GM21367 (cell line): Measurements from ENCODE around the gene ZER1.
A peak's percentile ranks its signal among the peaks of the same experiment; 100 is the strongest.
"Not testable (repeated sequence)": the region's sequence is repeated elsewhere in the genome, so short reads cannot be mapped to it uniquely, and the experiment has no call there.

Experiments
- ATAC-seq: cut with Tn5 transposase; IDR thresholded peaks from one replicate; pipeline ENCODE4 v1.9.1; 2021; ENCODE audit not compliant: unreplicated experiment

Gene ZER1

DNA sequence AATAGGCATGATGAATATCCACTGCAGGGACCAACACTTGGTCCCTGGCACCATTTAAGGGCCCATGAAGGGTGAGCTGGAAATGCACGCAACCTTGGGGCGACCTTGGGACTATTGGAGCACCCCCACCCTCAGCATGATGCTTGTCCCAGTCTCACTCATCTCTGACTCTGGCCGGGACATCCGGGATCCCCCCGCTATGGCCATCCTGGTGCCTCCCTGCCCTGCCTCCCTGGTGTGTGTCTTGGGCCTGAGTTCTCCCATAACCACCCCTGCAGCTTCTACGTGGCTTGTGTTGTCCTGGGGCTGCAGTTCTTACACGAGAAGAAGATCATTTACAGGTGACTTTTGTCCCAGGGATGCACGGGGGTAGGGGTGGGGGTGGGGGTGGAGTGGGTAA, 53.7 kb downstream of the ZER1 start:
- ATAC-seq: no peak

DNA sequence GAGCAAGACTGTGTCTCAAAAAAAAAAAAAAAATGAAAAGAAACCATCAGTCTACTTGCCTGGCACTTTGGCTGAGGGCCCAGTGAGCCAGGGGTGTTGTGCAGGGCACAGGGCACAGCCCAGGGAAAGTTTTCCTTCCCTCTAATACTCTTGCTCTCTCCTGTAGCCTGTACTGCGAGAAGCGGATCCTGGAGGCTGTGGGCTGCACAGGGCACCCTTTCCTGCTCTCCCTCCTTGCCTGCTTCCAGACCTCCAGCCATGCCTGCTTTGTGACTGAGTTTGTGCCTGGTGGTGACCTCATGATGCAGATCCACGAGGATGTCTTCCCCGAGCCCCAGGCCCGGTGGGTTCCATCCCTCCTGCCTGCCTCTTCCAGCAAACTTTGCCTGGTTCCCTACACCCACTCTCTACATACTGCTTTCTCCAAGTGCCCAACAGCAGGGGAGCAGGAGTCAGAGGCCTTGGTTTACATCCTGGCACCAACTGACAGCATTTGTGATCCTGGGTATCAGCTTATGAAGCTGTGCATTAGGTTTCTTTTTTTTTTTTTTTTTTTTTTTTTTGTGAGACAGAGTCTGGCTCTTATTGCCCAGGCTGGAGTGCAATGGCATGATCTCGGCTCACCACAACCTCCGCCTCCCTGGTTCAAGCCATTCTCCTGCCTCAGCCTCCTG, 55.0 kb downstream of the ZER1 start:
- no peak for ATAC-seq

DNA sequence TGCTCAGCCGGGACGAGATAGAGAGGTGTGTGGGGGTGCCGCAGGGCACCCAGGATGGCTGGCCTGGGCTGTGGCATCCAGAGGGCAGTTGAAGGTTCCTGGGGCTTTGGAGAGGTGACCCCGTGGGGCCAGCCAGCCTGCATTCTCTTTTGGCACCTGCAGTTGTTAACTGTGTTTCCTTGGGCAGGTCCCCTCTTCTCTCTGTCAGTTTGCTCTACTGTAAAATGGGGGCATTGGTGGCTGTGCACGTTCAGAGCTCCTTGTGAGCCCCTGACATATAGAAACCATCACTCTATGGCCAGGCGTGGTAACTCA, 56.3 kb downstream of the ZER1 start:
- no peak for ATAC-seq

DNA sequence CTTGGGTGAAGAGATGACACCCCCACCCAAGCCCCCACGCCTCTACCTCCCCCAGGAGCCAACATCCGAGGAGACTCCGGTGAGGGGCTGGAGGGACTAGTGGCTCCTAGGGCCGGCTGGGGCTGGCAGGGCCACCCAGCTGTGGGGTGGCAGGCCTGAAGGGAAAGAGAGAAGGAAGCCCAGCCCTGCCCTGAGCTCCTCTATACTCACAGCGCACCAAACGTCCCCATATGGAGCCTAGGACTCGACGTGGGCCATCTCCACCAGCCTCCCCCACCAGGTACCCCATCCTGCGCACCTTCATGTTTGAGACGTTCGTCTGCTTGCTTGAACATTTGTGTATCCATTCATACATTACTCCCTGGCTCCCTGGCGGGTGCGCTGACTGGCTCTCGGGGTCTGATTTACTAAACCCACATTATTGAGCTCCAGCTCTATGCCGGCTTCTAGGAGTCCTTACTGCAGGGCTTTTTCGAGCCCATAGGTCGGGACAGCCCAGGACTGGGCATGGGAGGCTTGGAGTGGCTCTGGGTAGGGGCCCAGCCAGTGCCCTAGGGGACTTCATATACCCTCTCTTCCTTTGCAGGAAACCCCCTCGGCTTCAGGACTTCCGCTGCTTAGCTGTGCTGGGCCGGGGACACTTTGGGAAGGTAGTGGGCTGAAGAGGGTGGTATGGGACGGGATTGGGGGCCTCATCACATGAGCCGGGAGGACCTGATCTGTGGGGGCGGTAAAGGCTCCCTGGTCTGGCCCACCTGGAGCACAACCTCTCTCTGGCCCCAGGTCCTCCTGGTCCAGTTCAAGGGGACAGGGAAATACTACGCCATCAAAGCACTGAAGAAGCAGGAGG, 56.9 kb downstream of the ZER1 start:
- no peak for ATAC-seq

DNA sequence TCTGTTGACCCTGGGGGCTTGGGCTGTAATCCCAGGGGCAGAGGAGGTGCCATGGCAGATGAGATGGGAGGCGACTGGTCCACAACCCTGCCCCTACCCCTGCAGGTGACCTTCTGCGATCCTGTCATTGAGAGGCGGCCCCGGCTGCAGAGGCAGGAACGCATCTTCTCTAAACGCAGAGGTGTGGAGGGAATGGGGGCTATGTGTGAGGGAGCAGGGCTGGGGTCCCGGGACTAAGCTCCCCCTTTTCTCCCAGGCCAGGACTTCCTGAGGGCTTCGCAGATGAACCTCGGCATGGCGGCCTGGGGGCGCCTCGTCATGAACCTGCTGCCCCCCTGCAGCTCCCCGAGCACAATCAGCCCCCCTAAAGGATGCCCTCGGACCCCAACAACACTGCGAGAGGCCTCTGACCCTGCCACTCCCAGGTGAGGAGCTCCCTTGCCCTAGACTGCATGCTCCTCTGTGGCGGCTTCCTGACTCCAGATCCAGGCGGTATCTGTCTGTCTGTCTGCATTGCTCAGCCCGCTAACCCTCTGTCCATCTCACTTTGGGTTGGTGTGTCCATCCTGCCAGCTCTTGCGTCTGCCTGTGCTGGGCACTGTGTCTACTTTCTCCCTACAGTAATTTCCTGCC, 57.7 kb downstream of the ZER1 start:
- ATAC-seq: no peak

DNA sequence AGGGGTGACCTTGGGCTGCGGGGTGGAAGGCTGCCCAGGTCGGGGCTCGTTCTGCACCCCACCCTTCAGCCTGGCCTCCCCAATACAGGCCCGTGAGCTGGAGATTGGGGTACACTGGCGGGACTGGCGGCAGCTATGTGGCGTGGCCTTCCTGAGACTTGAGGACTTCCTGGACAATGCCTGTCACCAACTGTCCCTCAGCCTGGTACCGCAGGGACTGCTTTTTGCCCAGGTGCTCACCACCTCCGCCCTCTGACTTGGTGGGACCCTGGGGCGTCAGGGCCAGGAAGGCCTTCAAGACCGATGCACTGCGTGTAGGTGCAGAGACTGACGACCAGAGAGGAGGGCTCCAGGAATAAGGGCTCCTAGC, 58.3 kb downstream of the ZER1 start:
- ATAC-seq: no peak

DNA sequence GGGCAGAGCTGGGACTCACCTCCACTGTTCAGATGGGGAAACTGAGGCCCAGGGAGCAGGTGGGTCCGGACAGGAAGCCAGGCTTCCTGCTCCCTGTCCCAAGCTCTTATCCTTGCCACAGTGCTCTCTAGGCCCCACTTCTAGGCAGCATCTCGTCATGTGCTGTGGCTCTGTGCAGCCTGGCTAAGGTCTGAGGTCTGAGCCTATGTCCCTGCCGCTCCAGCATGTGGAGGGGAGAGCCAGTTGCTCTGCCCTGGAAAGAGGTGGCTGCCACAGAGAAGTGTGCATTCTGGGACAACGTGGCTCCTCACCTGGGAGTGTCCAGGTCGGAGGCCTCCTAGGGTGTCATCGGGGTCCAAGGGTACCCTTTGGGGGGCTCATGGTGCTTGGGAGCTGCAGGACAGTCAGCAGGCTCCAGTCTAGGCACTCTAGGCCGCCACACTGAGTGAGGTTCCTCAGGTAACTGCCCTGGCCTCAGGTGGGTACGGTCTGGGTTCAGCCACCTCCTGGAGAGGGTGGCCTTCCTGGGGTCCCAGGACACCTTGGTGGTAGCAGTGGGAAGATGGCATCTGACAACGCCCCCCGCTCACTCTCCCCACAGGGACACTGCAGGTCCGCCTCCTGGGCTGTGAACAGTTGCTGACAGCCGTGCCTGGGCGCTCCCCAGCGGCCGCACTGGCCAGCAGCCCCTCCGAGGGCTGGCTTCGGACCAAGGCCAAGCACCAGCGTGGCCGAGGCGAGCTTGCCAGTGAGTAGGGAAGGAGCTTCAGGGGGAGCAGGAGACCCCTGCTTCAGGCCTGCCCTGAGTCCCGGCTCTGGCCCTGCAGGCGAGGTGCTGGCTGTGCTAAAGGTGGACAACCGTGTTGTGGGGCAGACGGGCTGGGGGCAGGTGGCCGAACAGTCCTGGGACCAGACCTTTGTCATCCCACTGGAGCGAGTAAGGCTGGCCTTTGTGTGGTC, 59.0 kb downstream of the ZER1 start:
- no peak for ATAC-seq

DNA sequence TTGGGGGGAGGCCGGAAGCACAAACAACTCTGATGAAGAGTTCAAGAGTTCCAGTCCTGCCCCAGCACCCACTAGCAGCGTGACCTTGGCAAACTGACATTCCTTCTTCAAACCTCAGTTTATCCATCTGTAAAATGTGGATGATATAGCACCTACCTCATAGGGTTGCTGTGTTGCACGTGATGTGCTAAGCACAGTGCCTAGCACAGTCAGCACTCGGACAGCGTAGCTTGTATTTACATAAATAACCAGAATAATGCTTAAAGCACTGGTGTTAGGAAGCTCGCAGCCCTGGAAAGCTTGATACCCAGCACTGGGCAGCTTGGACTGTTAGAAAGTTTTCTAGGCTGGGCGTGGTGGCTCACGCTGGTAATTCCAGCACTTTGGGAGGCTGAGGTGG, 64.3 kb downstream of the ZER1 start:
- ATAC-seq: no peak

DNA sequence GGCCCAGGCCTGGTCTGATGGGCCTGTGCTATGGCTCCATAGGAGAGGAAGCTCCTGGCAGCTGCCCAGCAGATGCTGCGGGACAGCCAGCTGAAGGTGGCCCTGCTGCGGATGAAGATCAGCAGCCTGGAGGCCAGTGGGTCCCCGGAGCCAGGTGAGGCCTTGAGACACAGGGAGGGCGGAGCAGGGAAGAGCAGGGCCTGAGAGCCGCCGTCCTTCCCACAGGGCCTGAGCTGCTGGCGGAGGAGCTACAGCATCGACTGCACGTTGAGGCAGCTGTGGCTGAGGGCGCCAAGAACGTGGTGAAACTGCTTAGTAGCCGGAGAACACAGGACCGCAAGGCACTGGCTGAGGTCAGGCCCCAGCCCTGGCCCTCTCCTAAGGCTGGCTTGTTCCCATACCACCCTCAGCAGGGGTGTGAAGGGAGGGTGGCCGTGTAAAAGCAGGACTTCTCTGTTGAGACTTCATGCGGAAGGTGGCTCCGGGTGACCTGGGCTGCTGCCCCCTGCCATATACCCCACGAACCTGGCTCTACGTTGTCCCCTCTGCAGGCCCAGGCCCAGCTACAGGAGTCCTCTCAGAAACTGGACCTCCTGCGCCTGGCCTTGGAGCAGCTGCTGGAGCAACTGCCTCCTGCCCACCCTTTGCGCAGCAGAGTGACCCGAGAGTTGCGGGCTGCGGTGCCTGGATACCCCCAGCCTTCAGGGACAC, 64.9 kb downstream of the ZER1 start:
- no peak for ATAC-seq

DNA sequence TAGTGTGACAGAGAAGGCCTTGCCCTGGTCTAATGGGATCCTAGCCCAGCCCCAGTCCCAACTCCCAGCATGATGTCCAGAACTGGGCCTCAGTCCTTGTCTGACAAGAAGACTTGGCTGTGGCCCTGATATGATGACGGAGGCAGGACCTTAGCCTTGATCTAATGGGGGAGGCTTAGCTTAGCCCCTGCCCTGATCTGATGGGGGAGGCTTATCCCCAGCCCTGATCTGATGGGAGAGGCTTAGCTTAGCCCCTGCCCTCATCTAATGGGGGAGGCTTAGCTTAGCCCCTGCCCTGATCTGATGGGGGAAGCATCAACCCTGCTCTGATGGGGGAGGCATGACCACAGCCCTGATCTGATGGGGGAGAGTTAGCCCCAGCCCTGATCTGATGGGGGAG, 65.7 kb downstream of the ZER1 start:
- ATAC-seq: no peak

DNA sequence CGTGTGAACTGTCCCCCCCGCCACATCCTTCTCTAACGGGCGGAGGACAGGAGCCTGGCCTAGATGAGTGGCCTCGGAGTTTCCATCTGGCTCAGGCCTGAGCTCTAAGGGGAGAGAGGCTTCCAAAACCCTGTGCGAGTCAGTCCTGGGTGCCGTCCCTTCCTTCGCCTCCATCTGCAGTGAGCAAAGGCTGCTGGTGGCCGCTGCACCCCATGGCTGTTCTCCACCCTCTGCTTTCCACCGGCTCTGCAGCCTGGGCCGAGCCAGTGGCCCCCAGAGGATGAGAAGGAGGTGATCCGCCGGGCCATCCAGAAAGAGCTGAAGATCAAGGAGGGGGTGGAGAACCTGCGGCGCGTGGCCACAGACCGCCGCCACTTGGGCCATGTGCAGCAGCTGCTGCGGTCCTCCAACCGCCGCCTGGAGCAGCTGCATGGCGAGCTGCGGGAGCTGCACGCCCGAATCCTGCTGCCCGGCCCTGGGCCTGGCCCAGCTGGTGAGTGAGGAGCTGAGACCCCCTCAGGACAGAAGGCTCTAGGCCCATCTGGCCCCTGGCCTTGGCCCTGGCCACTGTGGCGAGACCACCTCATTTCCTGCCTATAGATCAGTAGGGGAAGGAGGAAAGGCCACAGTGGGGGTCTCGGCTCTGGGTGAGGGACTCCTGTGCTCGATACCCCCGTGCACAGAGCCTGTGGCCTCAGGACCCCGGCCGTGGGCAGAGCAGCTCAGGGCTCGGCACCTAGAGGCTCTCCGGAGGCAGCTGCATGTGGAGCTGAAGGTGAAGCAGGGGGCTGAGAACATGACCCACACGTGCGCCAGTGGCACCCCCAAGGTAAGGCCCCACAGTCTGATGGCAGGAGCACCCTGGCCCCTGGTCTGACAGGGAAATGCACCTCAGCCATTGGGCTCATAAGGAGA, 66.4 kb downstream of the ZER1 start:
- no peak for ATAC-seq

DNA sequence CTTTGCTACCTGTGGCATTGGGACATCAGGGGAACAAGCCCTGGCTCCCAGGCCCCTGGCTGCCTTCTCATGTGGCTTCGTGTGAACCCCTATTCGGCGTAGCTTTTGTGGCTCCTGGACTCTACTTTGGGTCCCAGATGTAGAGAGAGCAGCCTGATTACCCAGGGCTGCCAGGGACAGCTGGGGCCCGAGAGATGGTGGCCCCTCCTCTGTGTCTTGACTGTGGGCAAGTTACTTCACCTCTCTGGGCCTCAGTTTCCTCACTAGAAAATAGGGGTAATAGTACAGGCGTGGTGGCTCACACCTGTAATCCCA, 67.4 kb downstream of the ZER1 start:
- ATAC-seq: no peak

DNA sequence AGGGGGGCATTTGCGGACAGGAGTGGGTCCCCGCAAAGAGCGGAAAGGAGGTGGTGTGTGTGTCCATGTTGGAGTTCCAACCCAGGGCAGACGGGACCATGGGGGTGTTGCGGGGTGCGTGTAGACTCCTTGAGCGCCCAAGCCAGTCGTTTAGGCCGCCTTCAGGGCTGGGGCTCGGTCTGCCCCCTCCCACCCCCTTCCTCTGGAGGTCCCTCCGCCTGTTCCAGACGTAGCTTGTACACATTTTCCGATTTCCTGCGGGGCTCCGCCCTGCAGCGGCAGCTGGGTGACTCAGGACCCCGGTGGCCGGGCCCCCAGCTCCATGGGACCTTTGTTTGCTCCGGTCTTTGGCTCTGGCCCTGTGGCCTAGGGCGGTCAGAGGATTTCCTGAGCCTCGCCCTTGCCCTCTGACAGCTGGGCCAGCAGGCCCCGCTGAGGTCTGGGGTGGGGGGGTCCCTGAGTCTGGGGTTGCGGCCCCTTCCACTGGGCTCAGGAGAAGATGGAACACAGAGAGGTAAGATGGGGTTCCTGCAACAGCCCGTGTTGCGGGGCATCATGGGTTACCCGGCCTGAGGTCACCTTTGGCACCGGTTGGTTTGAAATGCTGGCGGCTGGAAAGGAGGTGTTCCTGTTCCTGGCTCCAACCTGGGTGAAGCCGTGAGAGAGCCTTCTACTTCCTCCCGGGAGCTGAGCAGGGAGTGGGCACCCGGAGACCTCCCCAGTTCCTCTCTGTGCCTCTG, 67.9 kb downstream of the ZER1 start:
- no peak for ATAC-seq

DNA sequence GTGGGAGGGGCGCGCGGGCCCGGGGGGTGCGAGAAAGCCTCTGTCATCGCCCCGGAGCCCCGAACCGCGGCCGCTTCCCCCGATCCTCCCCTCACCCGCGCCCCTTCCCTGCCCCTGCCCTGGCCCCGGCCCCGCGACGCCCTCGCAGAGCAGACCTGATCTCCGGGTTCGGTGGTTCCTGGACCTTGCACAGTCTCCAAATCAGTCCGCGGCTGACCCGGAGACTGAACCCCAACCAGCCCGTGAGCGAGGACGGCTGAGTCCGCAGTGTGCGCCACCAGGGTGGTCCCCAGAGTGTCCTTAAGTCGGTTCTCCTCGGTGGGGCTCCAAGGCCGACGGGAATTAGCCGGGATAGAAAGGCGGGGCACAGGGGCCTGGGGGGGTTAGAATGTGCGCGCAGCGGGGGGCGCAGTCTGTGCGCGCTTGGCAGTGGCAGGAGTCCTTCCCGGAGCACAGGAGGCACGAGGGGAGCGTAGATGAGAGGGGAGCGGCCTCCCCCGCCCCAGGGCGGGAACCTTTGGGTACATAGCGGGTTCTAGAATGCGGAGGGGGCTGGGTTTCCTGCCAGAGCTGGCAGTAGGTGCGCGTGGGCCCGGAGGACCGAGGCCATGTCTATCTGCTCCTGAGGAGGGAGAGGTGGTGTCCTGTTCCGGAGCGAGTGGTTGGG, 68.6 kb downstream of the ZER1 start:
- ATAC-seq: no peak

DNA sequence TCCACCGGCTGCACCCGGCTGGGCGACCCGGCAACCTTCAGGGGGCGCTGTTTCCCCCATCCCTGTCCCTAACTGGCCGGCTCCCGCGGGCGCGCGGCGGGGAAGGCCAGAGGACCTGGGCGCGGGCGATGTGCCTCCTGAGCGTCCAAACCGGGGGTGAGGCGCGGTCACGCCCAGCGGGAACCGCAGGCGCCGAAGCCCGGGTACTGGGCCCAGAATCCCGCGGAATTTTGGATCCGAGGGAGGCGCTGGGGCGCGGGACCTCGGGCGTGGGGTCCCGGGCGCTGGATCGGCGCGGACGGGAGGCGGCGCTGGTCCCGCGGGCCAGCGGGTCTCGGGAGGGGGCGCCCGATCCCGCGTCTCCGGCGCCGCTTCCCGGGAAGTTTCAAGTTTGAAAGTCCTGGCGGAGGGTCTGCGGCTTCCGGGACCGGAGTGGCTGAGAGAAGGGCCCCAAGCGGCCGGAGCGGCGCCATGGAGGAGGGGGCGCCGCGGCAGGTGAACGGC, 69.2 kb downstream of the ZER1 start, which contains the start of gene PKN3:
TSS of gene PKN3 (plus strand) at position 59 of the 504 bp plus-strand sequence. CDS start at position 472, 413 bp downstream.
- peak; percentile 54 for ATAC-seq

DNA sequence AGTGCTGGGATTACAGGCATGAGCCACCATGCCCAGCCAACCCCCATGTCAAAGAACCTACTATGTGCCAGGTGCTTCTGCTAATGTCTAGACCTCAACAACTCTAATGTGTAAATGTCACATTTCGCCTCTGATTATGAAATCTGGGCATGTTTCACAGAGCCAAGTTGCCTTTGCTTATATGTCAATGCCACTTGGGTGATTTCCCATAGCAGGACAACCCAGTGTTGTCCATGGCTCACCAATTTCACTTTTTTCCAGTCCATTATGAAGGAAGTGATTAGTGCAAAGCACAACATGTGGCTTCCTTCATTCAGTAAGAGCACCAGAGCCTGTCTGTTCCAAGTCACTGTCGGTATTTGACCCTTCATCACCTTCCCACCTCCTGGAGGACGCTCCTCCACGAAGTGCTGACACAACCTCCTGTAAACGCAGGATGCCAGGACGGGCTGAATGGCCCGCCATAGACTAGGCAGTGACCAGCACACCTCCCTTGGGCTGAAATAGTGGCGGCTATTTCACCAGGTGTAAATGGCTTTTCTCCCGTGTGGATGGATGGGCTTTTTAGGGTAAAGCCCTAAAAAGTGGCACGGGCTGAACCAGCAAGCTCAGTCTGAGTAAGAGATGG, 70.4 kb downstream of the ZER1 start:
- no peak for ATAC-seq

DNA sequence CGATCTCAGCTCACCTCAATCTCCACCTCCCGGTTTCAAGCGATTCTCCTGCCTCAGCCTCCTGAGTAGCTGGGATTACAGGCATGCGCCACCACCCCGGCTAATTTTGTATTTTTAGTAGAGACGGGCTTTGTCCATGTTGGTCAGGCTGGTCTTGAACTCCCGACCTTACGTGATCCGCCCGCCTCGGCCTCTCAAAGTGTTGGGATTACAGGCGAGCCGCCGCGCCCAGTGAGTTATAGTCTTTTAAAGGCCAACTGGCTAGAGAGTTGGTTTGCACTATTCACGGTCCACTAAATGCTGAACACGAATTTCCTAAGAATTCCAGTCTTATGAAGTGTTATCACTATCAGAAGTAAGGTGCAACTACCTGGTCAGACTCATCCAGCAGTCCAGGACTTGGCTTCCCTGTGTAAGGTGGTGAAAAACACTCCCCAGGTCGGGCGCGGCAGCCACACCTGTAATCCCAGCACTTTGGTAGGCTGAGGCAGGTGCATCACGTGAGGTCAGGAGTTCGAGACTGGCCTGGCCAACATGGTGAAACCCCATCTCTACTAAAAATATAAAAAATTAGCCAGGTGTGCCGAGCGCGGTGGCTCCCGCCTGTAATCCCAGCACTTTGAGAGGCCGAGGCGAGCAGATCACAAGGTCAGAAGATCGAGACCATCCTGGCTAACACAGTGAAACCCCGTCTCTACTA, 72.5 kb downstream of the ZER1 start:
- not testable (repeated sequence) for ATAC-seq
